Lower leg skin (tissue), 4 donors: Measurements from ENCODE around the gene PSMA5. TPM values are rescaled to one million over a fixed set of nuclear protein-coding genes. Genes with fewer than 3 reads are reported as not detected.
"Not testable (repeated sequence)": the region's sequence is repeated elsewhere in the genome, so short reads cannot be mapped to it uniquely, and the experiment has no call there.

Experiments
- DNase-seq, 2 donors: peaks; one replicate each; pipeline ENCODE4 v3.0.0-alpha.2; 2019; ENCODE audit warnings: low spot score in 2 of 2
- H3K4me3 ChIP-seq: fragments of 200-600 bp; sonication (generic); 2 replicates; pipeline ENCODE4 v1.5.1; 2017; ENCODE audit warnings: mild to moderate bottlenecking, low read depth; ENCODE audit not compliant: poor library complexity, severe bottlenecking
- POLR2A ChIP-seq, 2 donors: fragments of 450-650 bp; IDR thresholded peaks; one replicate each; pipeline ENCODE4 v1.6.1; 2016 to 2017; ENCODE audit warnings: antibody characterized with exemption in 2 of 2, mild to moderate bottlenecking in 1 of 2, moderate library complexity in 1 of 2
- WGBS, 2 donors: methylation state at CpG; one replicate each; pipeline ENCODE4 v1.1.5; 2018; 5-methylcytosine and 5-hydroxymethylcytosine counted together
- intact Hi-C: fragments of 100-400 bp; cut with DNase I; formaldehyde crosslinking; loops from one replicate; pipeline ENCODE4 v1.15.0; 2023; ENCODE audit warnings: low total_unique reads
- total RNA-seq, 4 donors: library from RNA; depleted of rRNA; stranded (reverse); fragments of >200 nt; gene quantifications; one replicate each; pipeline ENCODE4 v1.1.0, GENCODE V29; 2016
- TF ChIP-seq, protein P1 (sequence below), 3 donors: fragments of 450-650 bp; IDR thresholded peaks; one replicate each; pipeline ENCODE4 v1.5.1; 2016; ENCODE audit warnings: antibody characterized with exemption in 3 of 3, mild to moderate bottlenecking in 3 of 3, moderate library complexity in 2 of 3

Gene PSMA5
- 10 to 100 TPM; 24.6 to 46.6 (median 30.2) TPM for total RNA-seq

DNA sequence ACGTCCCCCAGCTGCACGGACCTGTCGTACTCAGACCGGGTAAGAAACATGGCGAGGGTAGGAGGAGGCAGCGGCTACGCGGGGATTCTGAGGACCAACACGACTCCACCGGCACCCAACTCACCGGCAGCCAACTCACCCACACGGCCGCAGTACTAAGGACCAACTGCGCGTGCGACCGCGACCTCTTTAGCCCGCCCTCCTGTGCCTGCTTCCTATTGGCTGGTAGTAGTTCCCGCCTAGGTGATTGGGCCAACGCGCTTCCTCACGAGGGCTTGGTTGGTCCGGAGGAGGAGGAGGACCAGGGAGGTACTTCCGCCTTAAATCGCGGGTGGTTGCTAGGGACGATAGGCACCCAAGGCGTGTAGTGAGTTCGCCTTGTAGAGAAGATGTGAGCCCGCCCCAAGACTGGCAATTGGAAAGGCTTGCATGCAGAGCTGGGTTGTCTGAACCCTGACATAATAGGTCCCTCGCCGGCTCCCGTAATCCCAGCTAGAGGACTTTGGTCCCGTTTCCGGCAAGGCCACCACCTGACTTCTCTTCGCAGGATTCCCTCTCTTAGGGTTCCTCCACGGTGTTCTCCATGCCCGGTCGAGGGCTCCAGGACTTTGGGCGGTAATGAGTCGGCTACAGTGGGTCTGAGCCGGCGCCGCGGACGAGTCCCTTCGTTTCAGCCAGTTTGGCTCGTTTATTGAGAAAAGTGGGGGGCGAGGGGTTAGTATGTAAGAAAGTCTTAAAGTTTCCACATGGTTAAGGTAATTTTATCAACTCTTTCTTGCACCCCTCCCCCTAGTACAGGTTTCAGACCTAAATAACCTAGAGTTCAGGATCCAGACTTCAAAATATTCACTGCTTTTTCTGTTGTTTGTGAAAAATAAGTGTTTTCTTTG is at the start of gene PSMA5:
Gene PSMA5 (minus strand): TSS at position 168 of the 890 bp plus-strand sequence. CDS start 118 bp downstream, at position 50.
- peak; percentile 98 to 99 for DNase-seq
- TF ChIP-seq, protein P1, sequence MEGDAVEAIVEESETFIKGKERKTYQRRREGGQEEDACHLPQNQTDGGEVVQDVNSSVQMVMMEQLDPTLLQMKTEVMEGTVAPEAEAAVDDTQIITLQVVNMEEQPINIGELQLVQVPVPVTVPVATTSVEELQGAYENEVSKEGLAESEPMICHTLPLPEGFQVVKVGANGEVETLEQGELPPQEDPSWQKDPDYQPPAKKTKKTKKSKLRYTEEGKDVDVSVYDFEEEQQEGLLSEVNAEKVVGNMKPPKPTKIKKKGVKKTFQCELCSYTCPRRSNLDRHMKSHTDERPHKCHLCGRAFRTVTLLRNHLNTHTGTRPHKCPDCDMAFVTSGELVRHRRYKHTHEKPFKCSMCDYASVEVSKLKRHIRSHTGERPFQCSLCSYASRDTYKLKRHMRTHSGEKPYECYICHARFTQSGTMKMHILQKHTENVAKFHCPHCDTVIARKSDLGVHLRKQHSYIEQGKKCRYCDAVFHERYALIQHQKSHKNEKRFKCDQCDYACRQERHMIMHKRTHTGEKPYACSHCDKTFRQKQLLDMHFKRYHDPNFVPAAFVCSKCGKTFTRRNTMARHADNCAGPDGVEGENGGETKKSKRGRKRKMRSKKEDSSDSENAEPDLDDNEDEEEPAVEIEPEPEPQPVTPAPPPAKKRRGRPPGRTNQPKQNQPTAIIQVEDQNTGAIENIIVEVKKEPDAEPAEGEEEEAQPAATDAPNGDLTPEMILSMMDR (IDR thresholded peaks at IDR 0.05) = no peak
- no peak for TF ChIP-seq POLR2A (IDR thresholded peaks at IDR 0.05)
- WGBS, 2 donors = 0 to 1% methylated on average over 38 to 50 of the region's 50 CpGs
- intact Hi-C loops = no loop called here
- H3K4me3 ChIP-seq = peak within 1 kb of the TSS; percentile 90

GRCh38 chr1:109475261-109475660 is 49.0 kb upstream of the PSMA5 start:
- 82% methylated on average over 9 of the region's 9 CpGs for WGBS, 2 donors
- intact Hi-C loops = no loop called here
- no peak overlapping the region for H3K4me3 ChIP-seq
- DNase-seq = peak in 1 of 2 donors; percentile 56
- no peak for TF ChIP-seq POLR2A (IDR thresholded peaks at IDR 0.05)
- TF ChIP-seq, protein P1 (IDR thresholded peaks at IDR 0.05) = no peak

- H3K4me3 ChIP-seq = no peak overlapping the region
- TF ChIP-seq, protein P1 (IDR thresholded peaks at IDR 0.05) = no peak
- no peak for TF ChIP-seq POLR2A (IDR thresholded peaks at IDR 0.05)
- WGBS, 2 donors = 58 to 71% methylated on average over 1 of the region's 1 CpG
- intact Hi-C loops = no loop called here
- DNase-seq = peak in 1 of 2 donors; percentile 12
These were observed 48.4 kb upstream of the PSMA5 start for GRCh38 chr1:109474697-109475096.

DNA sequence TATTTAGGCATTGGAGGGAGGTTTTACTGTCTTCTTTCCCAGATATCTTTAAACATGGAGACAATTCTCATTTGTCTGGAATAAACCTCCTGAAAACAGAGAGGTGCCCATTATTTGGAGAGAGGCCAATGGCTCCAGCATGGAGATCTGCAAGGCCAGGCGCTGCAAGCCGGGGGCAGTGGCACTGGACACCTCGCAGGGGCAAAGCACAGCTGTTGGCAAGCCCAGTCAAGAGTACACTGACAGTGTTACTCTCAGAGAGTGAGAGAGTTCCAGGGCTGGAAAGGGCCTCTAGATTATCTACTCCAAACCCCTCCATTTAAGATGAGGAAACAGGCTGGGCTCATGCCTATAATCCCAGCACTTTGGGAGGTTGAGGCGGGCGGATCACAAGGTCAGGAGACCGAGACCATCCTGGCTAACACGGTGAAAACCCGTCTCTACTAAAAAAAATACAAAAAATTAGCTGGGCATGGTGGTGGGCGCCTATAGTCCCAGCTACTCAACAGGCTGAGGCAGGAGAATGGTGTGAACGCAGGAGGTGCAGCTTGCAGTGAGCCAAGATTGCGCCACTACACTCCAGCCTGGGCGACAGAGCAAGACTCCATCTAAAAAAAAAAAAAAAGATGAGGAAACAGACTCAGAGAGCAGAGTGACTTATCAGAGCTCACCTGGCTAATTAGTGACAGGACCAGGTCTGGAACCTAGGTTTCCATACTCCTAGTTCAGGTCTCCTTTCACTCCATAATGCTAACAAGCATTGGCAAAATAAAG is 47.2 kb upstream of the PSMA5 start:
- H3K4me3 ChIP-seq, intact Hi-C loops: not testable (repeated sequence)
- WGBS, 2 donors = 74 to 81% methylated on average over 12 of the region's 12 CpGs
- peak in 1 of 2 donors; percentile 37 for DNase-seq

DNA sequence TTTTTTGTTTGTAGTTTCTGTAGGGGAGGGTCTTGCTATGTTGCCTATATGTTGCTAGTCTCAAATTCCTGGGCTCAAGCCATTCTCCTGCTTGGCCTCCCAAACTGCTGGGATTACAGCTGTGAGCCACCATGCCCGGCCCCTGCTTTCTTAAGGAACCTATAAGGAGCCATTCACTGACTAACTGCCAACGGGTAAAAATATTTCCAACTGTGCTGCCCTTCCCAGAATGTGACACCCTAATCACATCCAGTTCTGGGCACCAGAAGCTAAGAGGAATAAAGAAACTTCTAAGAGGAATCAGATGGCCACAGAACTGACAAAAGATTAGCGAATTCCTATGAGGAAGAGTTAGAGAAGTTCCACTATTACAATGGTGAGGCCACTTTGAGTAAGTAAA is 46.5 kb upstream of the PSMA5 start:
- no peak overlapping the region for H3K4me3 ChIP-seq
- WGBS, 2 donors = 39 to 40% methylated on average over 3 of the region's 3 CpGs
- intact Hi-C loops = no loop called here
- no peak for TF ChIP-seq POLR2A (IDR thresholded peaks at IDR 0.05)
- TF ChIP-seq, protein P1 (IDR thresholded peaks at IDR 0.05) = no peak
- peak in 1 of 2 donors; percentile 42 for DNase-seq

GRCh38 chr1:109470245-109470644 is 44.0 kb upstream of the PSMA5 start:
- WGBS, 2 donors = 57 to 67% methylated on average over 6 of the region's 6 CpGs
- no peak for DNase-seq
- TF ChIP-seq POLR2A (IDR thresholded peaks at IDR 0.05) = no peak
- TF ChIP-seq, protein P1 (IDR thresholded peaks at IDR 0.05) = no peak
- no peak overlapping the region for H3K4me3 ChIP-seq
- intact Hi-C loops = no loop called here
